HG03342 (cell line): ENCODE results near the gene PMCH.
"Not testable (repeated sequence)": the region's sequence is repeated elsewhere in the genome, so short reads cannot be mapped to it uniquely, and the experiment has no call there.

Experiments used
- ATAC-seq: cut with Tn5 transposase; IDR thresholded peaks from one replicate; pipeline ENCODE4 v1.9.1; 2021; ENCODE audit warnings: mild to moderate bottlenecking, moderate library complexity; ENCODE audit not compliant: unreplicated experiment

PMCH gene

GRCh38 chr12:102147062-102147587 is 50.5 kb downstream of the PMCH start:
- not testable (repeated sequence) for ATAC-seq
